Mesenteric fat pad (tissue), 1 donor: Measurements from ENCODE around the gene MRPL44. TPM values are rescaled to one million over a fixed set of nuclear protein-coding genes. Genes with fewer than 3 reads are reported as not detected.

Experiments
- DNase-seq: peaks from one replicate; pipeline ENCODE4 v3.0.0-alpha.2; 2020; ENCODE audit warnings: low spot score
- total RNA-seq: library from RNA; stranded (reverse); fragmentation: NEBNext Ultra II Directional; extraction: Animal tissue kit (Norgen Biotek cat#: 25700); gene quantifications from one replicate; pipeline ENCODE4 v1.2.1, GENCODE V29; 2021
- donor health status: DM: yes; HTN: yes; CAD: no.

Gene MRPL44
- total RNA-seq, 1 donor from 2014 or later = 19.2 TPM

DNA sequence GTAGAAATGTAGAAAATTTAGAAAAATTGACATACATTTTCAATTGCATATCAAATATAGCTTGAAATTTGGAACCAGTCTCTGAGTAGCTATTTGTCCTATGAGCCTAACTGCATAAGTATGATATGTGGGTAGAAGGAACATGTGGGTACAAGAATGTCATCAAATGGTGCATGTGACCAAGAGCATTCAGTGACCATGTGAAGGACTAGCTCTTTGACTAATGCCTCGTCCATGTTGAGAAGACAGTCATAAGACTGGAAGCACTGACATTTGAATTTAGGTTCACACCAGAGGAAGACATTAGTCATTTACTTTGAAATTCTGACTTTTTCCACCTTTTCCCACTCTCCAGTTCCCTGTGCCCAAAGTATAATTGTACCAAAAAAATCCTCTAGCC is 12.6 kb downstream of the MRPL44 start:
- no peak for DNase-seq

GRCh38 chr2:223970343-223971128 is 13.3 kb downstream of the MRPL44 start:
- DNase-seq = no peak

GRCh38 chr2:223971731-223972130 is 14.5 kb downstream of the MRPL44 start:
- DNase-seq = no peak

- DNase-seq = no peak
These were observed 15.4 kb downstream of the MRPL44 start for GRCh38 chr2:223972656-223973102.

DNA sequence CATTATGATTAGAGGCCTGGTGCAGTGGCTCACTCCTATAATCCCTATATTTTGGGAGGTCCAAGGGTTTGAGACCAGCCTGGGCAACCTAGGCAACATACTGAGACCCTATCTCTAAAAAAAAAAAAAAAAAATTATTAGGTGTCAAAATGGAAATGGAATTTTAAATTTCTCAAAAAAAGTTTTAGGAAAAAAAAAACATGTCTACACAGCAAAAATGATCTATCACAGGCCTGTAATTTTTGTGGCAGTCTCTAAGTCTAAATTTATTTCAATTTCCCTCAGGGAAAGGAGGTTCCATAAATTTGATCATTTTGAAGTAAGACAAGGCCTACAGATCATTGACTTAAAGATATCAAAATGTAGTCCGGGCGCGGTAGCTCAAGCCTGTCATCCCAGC is 16.3 kb downstream of the MRPL44 start:
- no peak for DNase-seq

DNA sequence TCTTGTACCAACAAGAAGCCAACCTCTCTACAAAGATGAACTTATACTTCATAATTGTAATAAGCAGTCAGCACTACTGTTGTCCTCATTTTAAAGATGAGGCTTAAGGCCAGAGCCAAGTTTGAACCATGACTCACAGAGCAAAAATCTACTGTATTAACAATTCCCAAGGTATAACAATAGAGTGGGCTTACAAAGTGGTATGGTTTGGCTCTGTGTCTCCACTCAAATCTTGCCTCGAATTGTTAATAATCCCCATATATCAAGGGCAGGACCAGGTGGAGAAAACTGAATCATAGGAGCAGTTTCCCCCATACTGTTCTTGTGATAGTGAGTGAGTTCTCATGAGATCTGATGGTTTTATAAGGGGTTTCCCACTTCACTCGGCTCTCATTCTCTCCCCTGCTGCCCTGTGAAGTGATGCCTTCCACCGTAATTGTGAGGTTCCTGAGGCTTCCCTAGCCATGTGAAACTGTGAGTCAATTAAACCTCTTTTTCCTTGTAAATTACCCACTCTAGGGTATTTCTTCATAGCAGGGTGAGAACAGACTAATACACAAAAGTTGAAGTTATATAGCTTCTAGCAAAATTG is 19.5 kb downstream of the MRPL44 start:
- DNase-seq = no peak

DNA sequence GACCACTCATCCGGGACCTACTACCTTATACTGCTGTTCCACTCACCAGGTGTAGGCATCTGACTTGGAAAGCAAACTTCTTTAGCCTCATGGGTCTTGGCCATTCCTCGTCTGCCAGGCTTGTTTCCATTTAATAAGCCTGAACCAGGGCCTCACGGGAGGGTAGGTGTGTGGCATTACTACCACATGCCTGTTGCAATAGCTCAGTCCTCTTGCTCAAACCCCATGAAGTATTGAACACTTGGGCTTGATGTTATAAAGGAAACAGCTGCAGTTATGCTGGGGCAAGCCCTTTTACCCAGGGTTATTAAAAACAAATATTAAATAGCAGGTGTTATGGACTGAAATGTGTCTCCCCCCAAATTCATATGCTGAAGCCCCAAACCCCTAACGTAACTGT is 21.2 kb downstream of the MRPL44 start:
- DNase-seq = no peak

GRCh38 chr2:223979730-223980396 is 22.6 kb downstream of the MRPL44 start:
- DNase-seq = no peak

DNA sequence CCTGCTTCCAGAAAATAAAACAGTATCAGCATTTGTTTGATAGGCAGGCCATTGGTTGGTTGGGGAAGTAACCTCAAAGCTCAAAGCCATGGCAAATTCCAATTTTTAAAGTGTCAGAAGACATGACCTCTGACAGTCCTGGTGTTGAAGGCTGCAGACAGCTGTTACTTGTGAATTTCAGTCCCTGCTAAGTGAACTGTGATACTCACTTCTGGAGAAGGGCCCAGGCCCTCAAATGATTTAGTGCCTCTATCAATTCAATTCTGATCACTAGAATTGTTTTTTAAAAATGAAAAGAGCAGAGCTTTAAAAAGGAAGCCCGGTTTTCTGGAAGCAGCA is 23.1 kb downstream of the MRPL44 start:
- no peak for DNase-seq

DNA sequence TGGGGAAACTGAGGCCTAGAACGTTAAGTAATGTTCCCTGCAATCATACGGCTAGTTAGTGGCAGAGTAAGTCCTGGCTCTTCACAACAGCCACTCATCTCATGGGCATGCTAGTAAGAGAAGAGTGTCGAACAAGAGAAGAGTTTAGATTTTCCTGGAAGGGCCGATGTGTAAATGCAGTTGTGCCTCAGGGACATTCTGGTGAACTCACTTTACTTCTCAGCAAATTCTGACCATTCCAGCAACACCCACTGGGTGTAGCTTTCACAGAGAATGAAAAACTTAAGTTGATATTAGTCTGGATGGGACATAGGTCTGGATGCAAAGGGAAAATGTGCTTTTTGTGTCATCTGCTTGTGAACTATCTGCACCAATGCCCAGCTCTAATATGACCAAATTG is 23.5 kb downstream of the MRPL44 start:
- no peak for DNase-seq

GRCh38 chr2:223981241-223981640 is 24.0 kb downstream of the MRPL44 start:
- DNase-seq = no peak

DNA sequence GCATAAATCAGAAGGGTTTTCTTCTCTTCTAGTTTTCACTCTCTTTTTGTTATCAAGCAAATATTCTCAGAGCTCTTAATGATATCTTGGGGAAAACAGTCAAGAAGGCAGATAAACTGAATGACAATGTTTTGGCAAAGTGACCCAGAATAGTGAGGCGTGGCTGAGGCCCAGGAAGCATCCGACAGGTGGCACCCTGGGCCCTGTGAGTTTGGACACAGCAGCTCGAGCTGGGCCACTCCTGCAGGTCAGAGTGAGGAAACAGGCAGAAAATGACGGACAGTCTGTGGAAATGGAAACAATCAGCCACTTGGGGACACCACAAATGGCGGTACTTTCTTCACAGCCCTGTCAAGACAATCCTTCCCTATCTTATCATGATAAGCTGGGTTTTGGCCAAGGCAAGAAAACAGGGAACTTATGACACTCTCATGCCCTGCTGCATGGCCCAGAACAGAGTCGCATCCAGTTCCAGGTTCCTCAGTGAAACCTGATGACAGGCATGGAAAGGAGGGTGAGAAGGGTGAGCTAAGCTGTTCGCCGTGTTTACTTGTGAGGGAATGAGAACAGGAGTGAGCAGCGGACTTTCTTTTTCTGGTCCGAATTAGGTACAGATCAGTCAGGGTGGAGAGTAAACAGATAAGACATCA is 32.1 kb downstream of the MRPL44 start:
- no peak for DNase-seq

DNA sequence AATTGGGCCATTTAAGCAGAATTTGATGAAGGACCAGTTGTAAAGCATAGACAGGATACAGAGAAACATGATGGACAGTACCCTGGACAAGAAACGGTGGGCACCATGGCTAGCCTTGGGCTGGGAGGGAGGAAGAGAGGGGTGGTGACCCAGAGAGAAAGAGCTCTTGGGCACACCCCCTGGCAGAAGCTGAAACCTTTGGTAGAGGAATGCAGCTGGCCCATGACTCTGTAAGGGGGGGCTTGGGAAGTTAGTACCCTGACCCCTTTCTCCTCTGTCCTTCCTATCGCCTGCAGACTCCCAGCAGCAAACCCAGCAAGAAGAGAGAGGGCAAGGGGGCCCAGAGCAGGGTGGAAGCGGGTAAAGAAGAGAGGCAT is 32.6 kb downstream of the MRPL44 start:
- DNase-seq = no peak

DNA sequence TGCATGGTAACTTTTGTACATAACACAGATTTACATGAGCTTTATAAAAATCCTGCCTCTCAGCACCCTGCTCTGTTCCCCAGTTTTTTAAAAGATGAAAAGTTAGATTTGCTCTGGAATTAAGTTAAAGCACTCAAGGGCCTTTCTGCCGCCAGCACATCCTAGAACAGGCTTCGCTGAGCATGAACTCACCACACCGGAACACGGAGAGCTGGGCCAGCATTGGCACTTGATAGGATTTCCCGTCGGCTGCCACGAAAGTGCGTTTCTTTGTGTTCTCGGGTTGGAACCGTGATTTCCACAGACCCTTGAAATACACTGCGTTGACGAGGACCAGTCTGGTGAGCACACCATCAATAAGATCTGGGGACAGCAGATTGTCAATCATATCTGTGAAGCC is 34.3 kb downstream of the MRPL44 start:
- DNase-seq = no peak

GRCh38 chr2:223993634-223994232 is 36.5 kb downstream of the MRPL44 start:
- DNase-seq = no peak

DNA sequence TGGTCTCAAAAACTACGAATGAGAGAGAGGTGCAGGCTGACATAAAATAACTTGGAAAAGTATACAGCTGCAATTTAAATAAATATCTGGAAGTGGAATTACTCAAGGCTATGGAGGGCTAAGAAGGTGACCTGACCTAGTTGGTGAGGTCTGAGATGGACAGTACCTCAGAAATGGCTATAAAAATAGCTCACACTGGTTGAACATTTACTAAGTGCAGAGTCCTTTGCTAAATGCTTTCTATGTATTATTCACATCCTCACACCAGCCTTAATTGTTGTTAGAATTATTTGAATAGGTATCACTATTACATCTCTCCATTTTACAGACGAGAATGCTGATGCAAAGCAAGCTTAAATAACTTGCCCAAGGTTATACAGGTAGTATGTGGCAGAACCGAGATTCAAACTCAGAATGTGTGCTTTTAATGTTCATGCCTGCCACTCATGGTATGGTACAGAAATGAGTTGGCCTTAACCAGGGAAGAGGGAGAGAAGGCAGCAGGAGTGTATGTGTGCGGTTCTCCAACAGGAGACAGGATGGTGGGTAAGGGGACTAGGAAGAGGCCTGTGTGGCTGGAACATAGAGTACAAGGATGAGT is 37.4 kb downstream of the MRPL44 start:
- DNase-seq = no peak

DNA sequence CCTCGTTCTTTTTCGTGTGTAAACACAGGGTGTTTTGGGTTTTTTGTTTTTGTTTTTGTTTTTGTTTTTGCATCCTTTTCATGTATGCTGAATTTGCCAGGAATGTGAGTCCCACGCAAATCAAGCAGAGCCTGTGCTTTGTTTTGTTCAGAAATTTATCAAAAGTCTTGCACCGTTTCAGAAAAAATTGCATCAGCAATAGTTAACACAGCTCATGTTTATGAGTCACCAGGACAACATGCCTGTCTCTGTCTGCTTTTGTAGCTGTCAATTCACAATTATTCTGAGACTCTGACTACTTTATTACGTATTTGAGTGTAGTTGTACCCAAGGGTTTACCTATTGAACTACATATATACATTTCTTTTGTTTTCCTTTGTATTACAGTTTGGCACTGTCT is 38.3 kb downstream of the MRPL44 start:
- DNase-seq = no peak

GRCh38 chr2:223996391-223996790 is 39.1 kb downstream of the MRPL44 start:
- DNase-seq = no peak

DNA sequence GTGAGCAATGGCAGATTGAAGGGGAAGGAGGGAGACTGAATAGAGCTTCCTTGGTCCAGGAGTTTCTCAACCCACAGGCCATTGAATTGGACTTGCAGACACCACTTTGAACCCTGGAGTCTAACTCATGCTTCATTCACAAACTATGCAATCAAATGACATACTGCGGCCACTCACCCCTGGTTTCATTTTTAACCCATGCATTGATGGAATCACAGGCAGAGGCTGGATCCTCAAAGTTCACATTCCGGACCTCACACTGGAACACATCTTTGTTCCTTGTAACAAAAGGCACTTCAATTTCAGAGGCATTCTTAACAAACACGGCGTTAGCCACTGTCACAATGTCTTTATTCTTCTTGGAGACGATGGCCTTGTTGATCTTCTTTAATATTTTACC is 40.7 kb downstream of the MRPL44 start:
- no peak for DNase-seq

GRCh38 chr2:223998948-223999347 is 41.7 kb downstream of the MRPL44 start:
- DNase-seq = no peak

GRCh38 chr2:223999862-224000261 is 42.6 kb downstream of the MRPL44 start:
- DNase-seq = no peak
